DMS114 treated with DMSO at 0.1 percent for 48 hours (cell line): ENCODE data around the gene MRPL16.
"Not testable (repeated sequence)": the region's sequence is repeated elsewhere in the genome, so short reads cannot be mapped to it uniquely, and the experiment has no call there.

ENCODE experiments used
- DNase-seq: peaks from one replicate; lab custom pipeline; 2025; ENCODE audit not compliant: unreplicated experiment; lab: John Stamatoyannopoulos, UW

Gene MRPL16

DNA sequence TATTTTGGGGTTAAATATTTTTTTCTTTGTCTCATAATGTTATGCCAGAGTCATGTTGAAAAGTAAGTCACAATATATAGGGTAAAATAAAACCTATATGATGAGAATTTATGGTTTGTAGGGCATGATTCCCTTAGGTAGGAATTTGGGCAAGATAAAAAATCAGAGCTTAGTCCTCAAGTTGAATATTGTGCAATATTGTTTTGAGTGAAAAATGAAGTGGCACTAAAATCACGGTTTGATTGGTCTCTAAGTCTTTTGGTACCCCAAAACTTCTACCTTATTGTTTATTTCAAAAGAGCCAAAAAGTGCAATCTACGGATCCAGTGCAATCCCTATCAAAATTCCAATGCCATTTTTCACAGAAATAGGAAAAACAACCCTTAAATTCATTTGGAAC lies 1.6 kb upstream of the MRPL16 start:
- no peak for DNase-seq

- DNase-seq: no peak
These were observed 307 bp upstream of the MRPL16 start for GRCh38 chr11:59810911-59811259.

DNA sequence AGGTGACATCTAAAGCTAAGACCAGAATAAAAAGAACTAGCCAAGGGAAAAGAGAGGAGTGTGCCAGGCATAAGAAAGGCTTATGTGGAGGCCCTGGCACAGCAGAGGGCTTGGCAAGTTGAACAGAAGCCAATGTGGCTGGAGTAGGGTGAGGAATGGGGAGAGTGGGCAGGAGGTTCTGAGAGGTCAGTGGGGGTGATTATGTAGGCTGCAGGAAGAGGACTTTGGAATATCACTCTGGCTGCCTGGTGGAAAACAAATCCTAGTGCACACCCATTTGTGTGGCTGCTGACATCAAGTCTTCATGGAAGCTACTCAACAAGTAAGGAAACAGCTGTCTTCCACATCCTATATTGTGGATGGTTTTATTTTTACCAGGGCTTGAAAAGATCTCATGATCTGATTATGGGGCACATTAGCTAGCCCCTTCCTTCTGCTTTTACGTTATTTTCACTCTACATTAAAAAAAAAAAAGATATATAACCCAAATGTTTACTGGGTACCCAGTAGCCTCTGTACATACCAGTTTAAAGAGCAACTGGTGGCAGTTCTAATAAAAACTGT lies 3.4 kb downstream of the MRPL16 start:
- DNase-seq: no peak

- no peak for DNase-seq
These were observed 6.5 kb downstream of the MRPL16 start for GRCh38 chr11:59804061-59804460.

- DNase-seq: peak; percentile 6
These were observed 7.9 kb downstream of the MRPL16 start for GRCh38 chr11:59802639-59803176.

DNA sequence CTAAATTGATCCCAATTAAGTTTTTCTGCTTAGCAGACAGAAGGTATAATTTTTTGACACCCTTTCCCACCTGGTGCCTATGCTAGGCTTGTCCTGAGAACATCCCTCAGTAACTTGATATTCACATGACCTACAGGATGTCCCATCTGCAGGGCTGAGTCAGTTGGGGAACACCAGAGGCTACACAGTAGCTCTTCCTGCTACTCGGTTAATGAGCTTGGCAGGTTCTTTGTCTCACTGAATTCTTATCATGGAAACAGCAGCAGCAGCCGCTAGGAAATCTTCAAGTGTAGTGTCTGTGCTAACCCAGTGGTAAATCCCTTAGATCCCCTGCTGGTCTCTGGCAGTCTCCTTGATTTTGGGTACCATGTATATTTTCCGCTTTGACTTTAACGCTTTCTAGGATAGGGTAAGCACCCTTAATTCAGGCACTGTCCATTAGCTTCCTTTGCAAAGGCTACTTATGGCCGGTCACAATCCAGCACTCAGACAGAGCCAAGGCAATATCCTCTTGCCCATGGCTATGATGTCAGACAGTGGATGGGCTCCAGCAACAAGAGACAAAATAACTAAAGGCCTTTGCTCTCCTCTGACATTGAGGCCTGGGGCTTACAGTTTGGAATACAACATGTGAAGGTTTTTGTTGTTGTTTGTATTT lies 8.5 kb downstream of the MRPL16 start:
- DNase-seq: peak; percentile 6

DNA sequence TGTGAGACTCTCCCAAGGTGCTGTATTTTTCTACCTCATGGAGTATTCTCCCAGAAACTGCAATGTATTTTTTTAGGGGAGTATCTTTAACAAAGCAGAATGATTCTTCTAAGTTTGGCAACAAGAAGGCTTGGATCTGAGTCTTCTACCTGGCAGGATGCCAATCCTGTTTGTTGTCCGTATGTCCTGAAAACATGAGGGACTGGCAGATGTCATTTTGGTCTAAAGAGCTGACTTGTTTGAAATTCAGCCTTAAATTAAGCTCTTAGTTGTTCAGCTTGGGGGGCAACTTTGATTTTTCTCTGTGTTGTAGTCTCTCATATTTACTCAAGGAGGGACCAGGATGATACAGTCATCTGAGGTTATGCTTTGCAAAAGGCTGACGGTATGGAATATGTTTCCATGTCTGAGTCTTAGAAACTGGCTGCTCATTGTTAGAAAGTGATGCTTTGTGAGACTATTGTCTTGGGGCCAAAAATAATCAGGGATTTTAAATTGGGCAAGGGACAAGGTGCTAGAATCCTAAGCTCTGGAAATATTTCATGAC lies 9.3 kb downstream of the MRPL16 start:
- DNase-seq: no peak

- DNase-seq: no peak
These were observed 10.1 kb downstream of the MRPL16 start for GRCh38 chr11:59800390-59801025.

- no peak for DNase-seq
These were observed 16.2 kb downstream of the MRPL16 start for GRCh38 chr11:59794417-59794816.

- DNase-seq: no peak
These were observed 18.1 kb downstream of the MRPL16 start for GRCh38 chr11:59792507-59792906.

DNA sequence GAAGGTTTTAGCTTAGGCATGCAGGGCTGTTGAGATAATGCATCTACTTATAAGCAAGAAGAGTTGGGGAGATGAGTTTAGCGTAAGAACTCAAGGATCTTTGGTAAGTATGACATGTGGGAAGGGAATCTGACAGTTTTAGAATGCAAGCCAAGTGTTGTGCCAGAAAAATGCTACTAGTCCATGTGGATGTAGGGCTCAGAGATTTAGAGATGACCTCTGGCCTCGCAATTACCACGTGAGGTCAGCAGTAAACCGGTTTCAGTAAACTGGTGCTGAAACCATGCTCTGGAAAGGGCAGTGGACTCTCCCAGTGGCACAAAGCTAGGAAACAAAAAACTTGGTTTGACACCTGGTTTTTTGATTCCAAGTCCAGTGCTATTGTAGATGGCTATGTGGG lies 18.9 kb downstream of the MRPL16 start:
- no peak for DNase-seq

DNA sequence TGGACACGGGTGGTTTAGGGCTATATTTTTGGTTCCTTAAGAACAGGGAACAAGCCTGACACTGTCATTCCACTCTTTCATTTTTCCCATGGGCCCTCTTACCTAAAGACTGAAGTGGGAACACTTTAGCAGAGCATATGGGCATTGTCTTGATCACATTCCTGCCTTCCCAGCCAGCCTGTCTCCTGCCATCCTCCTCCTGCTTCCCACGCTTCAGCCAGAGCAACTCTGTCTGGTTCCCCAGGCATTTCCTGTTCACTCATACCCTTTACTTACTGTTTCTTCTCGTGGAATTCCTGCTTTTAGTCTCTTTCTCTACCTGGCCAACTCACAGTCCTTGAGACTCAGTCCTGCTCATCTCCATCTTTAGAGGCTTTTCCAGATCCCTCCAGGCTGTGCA lies 22.8 kb downstream of the MRPL16 start:
- no peak for DNase-seq

DNA sequence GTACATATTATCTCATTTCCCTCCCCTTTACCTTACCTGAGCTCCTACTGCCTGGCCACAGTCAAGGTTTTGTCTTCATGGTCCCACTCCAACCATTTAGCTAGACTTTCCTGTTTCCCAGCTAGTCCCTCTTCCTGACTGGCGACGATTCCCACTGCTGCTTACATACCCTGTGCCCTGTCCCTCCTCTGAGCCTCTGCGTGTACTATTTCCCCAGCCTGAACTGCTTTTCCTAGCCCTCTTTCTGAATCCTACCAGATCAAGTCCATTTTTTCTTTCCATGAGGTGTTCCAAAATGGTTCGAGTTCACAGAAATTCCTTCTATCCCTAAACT lies 23.4 kb downstream of the MRPL16 start:
- DNase-seq: no peak

DNA sequence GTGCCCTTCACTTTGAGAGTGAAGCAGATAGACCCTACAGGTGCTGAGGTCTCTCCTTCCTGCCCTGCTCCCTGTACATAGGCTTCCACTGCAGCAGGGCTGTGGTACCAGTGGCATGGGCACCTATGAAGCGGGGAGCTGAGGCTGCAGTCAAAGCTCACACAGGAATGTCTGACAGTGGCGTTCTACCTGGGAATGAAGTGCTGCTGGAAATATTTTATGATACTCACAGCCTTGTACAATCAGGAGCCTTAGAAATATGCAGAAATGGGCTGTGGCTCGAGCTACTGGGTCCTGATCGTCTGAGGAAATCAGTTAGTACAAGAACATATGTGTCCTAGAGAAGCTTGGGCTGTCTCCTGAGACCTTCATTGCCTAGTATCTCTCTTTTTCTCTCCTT lies 24.8 kb downstream of the MRPL16 start:
- no peak for DNase-seq

- DNase-seq: not testable (repeated sequence)
These were observed 26.1 kb downstream of the MRPL16 start for GRCh38 chr11:59784441-59784840.

DNA sequence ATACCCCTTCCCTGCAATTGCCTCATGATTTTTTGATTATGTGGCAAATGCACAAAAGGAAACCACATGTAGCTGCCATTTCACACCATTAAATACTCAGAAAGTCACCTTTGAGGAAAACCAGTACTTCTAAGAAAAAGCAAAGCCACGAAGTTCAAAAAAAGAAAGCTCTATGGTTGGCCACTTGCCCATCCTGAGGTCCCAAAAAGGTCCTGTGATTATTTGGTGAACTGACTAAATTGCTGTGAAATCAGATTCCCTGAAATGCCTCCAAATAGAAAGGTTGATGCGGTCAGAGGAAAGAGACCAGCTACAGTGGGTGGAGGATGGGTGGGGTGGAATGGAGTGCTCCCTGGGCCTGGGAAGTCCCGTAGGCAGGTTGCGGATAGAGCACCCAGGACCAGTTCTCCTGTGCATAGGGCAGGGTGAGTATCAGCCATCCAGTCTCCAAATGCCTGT lies 26.9 kb downstream of the MRPL16 start:
- no peak for DNase-seq

DNA sequence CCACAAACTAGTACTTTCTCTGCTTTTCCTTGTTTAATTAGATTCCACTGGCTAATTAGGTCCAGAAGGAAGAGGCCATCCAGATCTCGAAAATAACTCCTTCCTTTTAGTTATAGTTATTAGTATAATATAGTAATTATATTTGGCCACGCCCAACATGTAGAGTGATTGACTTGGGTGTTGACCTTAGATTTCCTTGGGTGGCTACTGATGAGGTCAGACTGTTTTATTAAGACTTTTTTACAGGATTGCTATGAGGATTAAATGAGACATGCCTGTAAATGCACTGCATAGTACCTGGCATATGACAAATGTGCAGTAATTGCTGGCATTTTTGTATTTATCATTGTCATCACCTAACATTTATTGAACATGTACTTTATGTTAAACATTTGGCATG lies 28.5 kb downstream of the MRPL16 start:
- DNase-seq: no peak

DNA sequence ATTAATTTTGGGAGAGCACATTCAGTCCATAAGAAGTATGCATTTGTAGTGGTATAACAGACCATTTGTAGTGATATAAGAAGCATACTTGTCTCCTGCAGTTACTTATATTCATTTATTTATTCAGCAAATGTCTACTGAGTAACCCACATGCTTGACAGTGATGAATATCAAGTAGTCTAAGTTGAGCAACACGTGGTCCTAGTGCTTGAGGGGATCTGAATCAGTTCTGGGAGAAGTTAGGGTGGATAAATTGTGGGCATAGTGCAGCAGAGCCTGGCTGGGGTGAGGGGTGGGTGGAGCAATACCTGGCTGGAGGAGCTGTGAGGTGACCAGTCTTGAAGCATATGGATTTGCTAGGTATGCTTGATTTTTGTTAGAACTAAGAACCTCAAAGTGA lies 31.1 kb downstream of the MRPL16 start:
- DNase-seq: no peak

DNA sequence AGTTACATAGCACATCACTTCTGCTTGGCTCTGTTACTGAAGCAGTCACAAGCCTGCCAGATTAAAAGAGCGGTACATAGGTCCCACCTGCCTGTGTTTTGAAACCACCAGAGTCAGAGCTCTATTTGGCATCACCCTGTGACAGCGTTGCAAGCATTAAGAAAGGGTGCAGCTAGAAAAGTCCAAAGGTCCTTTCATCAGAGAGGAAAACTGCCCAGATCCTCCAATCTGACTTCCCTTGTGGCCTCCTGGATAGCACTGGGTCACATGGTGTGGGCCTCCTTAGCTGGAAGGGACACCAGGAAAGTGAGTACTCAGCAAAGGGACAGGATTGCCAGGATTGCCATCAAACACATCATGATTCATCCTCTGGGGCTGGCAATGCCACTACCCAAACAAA lies 32.5 kb downstream of the MRPL16 start:
- DNase-seq: no peak

DNA sequence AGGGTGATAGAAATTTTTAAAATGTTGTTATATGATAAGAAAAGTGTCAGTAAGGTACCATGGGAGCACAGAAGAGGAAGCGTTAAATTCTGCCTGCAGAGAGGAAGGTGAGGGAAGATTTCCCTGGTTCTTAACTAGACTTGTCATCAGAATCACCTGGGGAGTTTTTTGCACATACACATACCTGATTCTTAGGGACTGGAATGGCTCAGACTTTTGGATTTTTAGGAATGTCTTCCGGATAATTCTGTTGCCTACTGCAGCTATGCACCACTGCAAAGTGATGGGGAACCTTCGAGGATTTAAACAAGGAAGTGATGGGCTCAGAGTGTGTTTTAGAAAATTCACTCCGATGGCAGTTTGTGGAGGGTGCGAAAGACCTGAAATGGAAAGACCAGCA lies 33.5 kb downstream of the MRPL16 start:
- no peak for DNase-seq

GRCh38 chr11:59776210-59777066 lies 34.1 kb downstream of the MRPL16 start:
- no peak for DNase-seq
